Left ventricle myocardium superior (tissue), 1 donor: ENCODE data around the gene DCDC2C. TPM values are rescaled to one million over a fixed set of nuclear protein-coding genes. Genes with fewer than 3 reads are reported as not detected.

Experiments
- ATAC-seq: fragments of 200-7000 bp; cut with Tn5 transposase; one replicate; pipeline ENCODE4 v1.9.1; 2020; ENCODE audit warnings: mild to moderate bottlenecking, moderate library complexity
- DNase-seq: peaks from one replicate; pipeline ENCODE4 v3.0.0-alpha.2; 2020
- intact Hi-C: fragments of 100-400 bp; cut with micrococcal nuclease; formaldehyde crosslinking; loops from one replicate; pipeline ENCODE4 v1.11.0; 2022
- total RNA-seq: library from RNA; stranded (reverse); fragmentation: NEBNext Ultra II Directional; extraction: Animal tissue kit (Norgen Biotek cat#: 25700); gene quantifications from one replicate; pipeline ENCODE4 v1.2.1, GENCODE V29; 2021
- donor health status: DM: no; HTN: yes; CAD: no; lungs with severe emphysema.

Gene DCDC2C
- total RNA-seq, 1 donor from 2014 or later = not detected

DNA sequence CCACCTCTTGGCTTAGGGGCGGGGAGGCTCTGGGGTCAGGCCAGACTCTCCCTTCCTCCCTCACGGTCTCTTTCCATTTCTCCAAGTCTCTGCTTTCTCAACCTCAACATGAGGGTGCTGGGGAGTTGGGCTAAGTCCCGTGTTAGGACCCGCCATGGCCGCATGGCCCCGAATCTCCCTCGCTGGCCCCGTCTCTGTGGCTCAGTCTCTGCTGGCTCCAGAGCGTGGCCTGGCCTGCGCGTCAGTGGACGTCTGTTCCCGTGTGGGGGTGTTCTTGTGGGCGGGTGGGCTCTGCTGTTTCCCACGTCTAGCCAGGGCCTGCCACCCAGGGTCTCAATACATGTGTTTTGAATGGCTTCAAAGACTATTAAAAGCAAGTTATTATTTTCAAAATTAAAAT lies 33.0 kb upstream of the DCDC2C start:
- no peak for ATAC-seq
- DNase-seq = no peak
- intact Hi-C loops = no loop called here

DNA sequence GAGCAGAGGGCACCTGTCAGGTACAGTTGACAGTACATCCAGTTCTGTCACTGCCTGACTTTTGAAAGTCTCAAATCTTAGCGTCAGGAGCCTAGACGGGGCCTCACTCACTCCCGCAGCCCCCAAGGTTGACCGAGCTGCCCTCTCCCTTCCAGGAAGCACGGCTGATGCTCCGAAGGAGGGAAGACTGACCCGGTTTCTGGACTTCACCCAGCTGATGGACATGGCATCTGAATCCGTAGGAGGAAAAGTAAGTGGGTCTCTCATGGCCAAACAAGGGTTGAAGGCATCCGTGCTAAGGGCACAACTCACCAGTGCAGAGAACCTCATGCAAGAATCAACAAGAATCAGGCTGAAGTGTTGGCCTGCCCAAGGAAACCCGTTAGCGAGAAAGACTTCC lies 32.4 kb upstream of the DCDC2C start:
- ATAC-seq (no peak), DNase-seq (no peak)
- intact Hi-C loops = no loop called here

DNA sequence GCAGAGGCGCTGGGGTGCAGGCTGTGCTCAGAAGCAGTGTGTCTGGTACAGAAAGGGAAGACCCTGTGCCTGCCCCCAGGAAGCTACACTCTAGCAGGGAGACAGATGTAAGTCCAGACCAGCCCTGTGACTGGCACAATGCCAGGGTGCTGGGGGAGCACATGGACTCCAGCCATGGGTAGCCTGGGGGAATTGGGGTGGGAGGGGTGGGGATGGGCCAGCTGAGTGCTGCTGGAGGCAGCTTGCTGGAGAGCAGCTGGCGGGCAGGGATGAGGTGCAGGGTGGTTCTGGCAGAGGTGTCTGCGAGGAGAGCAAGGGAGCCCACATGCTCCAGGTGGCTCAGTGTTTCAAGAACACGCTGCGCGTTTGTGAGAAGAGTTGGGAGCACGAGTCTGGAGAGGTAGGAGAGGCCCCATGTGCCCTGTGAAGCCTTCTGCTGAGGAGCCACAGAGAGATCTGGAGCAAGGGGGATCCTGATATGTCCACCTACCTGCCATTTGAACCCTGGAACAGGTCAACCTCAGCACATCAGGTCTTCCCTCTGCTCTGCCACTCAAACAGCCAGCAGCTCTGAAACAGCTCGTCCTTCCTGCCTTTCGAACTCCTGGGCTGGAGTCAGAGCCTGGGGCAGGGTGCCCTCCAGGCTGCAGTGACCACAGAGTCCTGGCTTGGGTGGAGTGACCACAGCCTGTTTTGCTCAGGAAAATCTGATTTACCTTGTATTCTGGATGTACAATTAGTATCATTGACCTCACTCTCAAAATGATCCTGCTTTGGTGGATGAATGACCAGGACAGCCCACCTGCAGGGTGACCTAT lies 30.3 kb upstream of the DCDC2C start:
- ATAC-seq = no peak
- intact Hi-C loops = no loop called here
- DNase-seq = no peak

DNA sequence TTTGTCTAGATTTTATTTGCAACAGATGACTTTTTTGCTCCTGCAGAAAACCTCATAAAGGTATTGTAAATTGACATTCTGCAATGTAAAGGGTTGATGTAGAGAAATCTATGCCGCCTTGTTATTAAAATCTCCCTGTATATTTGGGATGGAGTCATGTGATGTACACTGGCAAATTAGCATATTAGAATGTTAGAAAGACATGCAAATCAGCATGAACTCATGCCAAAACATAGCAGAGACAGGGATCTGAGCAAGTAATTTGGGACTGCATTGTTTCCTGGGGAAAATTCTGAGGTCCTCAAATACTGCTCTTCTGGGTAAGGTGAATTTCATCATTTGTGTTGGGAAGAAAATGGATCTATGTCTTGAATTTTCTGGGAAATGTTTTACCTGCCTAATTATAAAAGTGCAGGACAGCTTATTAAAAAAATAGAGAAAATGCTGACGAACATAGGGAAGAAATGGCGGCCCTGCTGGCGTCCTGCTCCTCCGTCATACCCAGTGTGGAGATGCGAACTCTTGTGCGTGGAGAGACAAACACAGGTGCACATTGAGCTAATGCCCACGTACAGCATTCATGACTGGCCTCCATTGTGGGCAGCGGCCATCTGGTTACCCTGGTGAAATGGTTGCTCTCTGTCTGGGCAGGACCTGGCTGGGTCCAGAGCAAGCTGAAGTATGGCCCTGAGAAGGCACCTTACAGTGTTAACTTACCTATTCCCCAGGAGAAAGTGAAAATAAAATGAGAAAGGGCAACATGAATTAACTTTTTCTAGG lies 29.1 kb upstream of the DCDC2C start:
- no peak for DNase-seq
- ATAC-seq = no peak
- intact Hi-C loops = no loop called here

DNA sequence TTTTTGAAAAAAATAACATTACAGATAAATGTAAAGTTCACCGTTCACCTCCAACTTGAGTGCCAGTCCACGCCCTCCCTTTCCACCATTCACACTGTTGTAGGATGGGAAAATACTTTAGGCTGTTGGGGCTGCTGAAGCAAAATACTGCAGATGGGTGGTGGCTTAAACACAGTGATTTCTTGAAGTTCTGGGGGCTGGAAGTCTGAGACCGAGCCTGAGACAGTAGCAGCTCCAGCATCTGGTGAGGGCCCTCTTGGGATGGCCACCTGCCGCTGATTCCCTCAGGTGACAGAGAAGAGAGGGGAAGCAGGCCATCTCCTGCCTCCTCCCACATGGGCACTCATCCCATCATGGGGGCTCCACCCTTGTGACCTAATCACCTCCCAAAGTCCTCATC lies 27.7 kb upstream of the DCDC2C start:
- DNase-seq = no peak
- intact Hi-C loops = no loop called here

DNA sequence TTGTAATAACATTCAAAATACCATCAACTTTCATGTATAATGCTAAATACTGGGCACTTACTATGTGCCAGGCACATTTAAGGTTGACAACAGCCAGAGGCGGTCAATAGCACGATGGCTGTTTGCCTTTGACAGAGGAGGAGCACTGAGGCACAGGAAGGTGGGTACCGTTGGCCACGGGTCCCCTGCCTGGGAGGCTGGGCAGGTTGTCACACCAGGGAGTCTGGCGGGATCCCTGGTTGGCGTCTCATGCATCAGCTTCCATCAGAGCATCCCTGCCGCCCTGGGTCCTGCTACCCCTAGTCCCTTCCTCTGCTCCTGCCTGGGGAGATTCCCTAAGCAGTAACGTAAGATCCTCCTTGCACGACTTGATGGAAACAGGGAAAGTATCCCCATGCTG lies 25.9 kb upstream of the DCDC2C start:
- DNase-seq (no peak), ATAC-seq (no peak)
- intact Hi-C loops = no loop called here

More for the DNA sequence above, 27.7 kb upstream of the DCDC2C start:
- ATAC-seq = no peak

DNA sequence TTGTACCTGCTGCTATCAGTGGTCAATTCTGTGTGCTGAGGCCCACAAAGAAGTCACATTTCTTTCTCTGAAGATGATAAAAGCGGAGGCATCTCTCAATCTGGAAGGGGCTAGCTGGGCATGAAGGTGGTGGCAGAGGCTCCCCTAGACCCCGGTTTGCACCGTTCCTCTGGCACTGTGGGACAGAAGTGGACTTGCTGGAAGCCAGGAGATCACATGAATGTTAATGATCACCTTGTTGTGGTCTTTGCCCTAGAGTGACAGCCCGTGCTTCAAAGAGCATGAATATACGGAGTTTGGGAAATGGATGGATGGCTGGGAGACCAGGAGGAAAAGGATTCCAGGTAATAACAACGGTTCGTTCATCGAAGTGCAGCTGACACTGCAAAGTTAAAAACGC lies 25.2 kb upstream of the DCDC2C start:
- DNase-seq (no peak), ATAC-seq (no peak)
- intact Hi-C loops = no loop called here

DNA sequence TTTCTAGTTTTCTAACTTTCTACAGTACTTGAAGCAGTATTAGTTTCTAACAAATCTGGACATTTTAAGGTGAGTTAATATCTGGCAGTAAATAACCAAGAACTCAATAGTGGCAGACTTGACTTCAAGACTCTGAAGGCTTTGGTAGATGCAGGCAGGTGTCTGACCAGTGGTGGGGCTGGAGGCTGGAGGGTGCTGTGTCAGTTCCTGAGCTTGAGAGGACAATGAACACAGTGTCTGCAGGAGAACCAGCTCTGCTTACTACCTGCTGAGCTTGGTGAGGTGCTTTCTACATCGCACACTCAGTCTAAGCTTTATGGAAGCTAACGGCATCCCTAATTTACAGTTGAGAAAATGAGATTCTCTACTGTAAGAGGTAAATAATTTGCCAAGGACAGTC lies 24.2 kb upstream of the DCDC2C start:
- ATAC-seq = no peak
- intact Hi-C loops = no loop called here
- DNase-seq = no peak

DNA sequence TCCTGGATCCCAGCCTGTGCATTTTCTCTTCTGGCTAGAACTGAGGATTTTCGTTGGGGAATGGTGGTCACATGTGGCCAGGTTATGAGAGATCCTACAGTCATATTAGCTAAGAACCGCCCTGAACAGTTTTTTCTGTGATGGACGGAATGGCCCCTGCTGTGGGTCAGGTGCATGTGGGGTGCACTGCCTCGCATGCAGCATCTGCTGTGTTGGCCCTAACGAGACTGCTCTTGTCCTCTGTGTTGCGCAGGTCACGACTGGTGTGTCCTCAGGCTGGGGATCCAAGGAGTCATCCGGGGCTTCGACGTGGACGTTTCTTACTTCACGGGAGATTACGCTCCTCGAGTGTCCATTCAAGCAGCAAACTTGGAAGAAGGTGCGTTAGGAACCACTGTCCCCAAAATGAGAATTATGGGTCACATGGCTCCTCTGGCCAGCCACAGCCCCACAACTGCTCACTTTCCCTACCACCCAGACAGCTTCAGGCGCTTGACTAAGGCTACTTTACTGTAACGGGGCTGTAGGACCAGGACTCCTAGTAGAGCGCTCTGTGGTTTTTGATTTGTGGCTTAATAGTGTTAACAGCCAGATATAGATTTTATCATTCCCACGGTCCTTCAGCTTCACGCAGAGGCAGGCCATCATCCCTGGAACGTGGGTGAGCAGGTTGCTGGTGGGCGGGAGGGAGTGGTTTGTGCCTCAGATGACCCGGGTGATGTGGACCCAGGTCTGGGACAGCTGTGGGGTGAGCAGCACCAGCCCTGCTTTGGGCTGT lies 23.6 kb upstream of the DCDC2C start:
- ATAC-seq (no peak), DNase-seq (no peak)
- intact Hi-C loops = no loop called here

DNA sequence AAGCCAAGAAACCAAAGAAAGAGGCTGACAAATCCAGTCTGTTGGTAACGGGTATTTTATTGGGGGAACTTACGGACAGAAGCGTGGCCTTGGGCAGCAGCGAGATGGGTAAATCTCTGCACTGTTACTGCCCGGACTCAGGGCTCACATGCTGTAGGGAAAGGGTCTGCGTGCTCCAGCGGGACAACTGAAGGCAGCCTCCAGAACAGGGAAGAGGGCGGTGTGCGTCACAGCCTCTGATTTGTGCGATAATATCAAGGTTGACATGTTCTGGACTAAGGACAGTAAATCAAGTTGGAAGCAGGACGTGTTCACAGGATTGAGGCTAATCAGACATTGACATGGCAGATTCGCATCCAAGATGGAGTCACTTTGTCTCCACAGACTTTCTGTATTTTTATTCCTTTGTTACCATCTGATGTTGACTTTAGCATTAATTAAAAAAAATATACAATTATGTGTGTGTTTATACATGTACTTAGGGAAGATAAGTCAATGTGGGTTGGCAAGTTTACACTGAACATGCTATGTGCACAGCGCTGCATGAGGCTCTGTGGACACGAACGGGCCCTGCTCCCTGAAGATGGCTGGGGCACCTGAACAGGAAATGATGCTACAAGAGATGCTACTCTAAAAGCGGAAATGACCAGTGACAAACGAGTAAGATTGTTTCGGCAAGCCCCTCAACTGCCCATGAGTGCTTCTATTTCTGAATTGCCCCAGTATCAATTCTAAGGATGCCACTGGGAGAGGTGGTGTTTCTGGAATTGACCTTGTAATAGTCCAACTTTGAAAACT lies 22.6 kb upstream of the DCDC2C start:
- no peak for DNase-seq
- intact Hi-C loops = no loop called here
- no peak for ATAC-seq

DNA sequence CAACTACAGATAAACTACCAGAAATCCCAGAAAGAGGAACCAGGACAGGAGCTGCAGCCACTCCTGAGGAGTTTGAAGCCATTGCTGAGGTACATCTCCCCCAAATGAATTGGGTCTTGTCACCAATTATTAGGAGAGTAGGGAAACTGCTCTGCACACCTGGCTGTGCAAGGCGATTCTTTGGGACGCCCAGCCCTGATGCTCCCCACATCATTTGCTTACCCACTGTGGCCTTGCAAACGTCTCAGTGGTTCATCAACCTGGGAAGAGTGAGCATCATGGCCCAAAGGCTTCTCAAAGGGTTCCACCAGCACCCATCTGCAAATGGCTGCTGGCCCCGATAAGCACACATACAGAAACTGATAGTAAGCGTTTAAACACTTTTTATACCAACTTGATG lies 21.8 kb upstream of the DCDC2C start:
- DNase-seq = no peak
- ATAC-seq = no peak
- intact Hi-C loops = no loop called here

DNA sequence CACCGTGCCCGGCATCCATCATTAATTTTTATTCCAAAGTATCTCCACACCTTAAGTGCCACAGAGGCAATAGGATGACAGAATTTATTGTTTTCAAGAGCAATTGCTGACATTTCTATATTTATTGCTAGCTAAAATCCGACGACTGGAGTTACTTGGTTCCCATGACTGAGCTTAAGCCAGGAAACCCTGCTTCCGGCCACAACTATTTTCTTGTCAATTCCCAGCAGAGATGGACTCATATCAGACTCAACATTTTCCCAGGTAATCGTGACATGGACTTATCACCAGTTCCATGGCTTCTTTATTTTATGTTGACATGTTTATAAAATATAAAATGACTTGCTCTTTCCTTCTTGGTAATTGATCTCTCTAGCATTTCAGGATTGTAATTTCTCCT lies 20.6 kb upstream of the DCDC2C start:
- ATAC-seq = no peak
- no peak for DNase-seq
- intact Hi-C loops = no loop called here

DNA sequence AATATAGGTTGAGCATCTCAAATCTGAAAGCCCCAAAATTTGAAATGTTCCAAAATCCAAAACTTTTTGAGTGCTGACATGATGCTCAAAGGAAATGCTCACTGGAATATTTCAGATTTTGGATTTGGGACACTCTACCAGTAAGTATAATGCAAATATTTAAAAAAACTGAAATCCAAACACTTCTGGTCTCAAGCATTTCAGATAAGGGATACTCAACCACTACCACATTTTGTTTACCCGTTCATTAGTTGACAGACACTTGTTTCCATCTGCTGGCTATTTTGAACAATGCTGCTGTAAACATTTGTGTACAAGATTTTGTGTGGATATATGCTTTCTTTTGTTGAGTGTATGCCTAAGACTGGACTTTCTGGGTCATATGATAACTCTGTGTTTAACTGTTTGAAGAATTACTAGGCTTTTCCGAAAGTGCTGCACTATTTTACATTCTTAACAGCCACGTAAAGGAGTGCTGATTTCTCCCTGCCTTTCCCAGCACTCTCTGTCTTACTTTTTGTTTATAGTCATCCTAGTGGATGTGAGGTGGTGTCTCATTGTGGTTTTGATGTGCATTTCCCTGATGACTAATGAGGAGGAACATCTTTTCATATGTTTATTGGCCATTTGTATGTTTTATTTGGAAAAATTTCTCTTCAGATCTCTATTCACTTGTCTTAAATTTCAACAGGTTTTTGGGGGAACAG lies 19.5 kb upstream of the DCDC2C start:
- ATAC-seq (no peak), DNase-seq (no peak)
- intact Hi-C loops = no loop called here

DNA sequence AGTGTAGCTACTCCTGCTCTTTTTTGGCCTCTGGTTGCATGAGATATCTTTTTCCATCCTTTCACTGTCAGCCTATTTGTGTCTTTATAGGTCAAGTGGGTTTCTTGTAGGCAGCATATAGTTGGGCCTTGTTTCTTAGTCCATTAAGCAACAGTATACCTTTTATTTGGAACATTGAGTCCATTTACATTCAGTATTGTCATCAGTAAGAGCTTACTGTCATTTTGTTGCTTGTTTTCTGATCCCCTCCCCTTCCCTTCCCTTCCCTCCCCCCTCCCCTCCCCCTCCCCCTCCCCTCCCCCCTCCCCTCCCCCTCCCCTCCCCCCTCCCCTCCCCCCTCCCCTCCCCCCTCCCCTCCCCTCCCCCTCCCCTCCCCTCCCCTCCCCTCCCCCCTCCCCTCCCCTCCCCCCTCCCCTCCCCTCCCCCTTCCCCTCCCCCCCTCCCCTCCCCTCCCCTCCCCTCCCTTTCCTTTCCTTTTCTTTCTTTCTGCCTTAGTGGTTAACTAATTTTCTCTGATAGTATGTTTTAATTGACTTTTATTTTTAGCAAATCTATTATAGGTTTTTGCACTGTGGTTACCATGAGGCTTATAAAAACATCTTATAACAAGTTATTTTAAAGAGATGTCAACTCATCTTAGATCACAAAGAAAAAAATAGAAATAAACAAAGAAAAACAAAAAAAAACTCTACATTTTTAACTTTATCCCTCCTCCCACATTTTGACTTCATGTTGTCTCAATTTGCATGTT lies 13.2 kb upstream of the DCDC2C start:
- intact Hi-C loops = no loop called here
- no peak for ATAC-seq
- no peak for DNase-seq

DNA sequence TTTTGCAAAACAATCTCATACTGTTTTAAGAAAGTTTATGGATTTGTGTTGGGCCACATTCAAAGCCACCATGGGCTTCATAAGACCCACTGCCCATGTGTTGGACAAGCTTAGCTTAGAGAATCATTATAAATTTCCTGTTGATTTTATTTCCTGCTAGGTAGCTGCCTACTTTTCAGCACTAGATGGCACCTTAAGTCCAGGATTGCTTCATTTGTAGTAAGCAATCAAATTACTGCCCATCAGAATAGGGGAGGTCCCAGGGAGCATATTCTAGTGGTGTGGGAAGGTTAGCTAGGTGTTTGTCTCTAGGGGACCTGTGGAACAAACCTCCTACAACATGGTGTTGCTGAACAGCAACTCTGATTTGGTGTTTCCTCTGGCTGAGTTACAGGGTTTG lies 11.0 kb upstream of the DCDC2C start:
- DNase-seq (no peak), ATAC-seq (no peak)
- intact Hi-C loops = no loop called here

DNA sequence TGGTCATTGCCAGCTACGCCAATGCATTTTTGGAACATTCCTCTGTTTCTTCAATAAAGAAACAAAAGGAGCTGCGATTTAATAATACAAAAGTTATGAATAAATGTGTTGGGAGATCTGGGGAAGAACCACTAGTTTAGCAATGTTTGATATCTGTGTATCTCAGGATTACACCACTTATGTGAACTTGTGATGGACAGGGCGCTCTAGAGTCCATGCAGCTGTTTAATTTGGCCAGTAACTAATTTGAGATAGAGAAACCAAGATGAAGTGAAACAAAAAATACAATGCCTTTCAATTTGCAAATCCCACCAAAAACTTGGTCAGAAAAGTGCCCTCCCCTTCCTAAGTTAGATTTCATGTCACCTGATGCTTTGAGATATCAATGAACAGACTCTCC lies 6.8 kb upstream of the DCDC2C start:
- no peak for DNase-seq
- no peak for ATAC-seq
- intact Hi-C loops = no loop called here

DNA sequence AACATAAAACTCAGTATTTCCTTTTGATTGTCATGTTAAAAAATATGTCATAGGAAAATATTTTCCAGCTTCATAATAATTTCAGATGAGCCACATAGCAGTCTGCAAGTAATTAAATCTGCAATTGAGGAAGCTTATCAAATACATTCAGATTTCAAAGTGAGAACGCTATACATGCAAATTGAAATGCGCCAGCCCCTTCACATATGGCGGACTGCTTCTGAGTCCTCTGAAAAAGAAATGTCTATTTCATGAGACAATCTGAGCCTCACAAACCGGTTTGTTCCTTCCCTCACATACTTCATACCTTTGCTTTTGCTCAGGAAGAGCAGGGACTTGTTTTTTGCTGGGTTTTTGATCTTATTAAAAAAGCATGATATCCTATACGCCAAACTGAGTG lies 2.3 kb upstream of the DCDC2C start:
- no peak for ATAC-seq
- DNase-seq = no peak
- intact Hi-C loops = no loop called here

DNA sequence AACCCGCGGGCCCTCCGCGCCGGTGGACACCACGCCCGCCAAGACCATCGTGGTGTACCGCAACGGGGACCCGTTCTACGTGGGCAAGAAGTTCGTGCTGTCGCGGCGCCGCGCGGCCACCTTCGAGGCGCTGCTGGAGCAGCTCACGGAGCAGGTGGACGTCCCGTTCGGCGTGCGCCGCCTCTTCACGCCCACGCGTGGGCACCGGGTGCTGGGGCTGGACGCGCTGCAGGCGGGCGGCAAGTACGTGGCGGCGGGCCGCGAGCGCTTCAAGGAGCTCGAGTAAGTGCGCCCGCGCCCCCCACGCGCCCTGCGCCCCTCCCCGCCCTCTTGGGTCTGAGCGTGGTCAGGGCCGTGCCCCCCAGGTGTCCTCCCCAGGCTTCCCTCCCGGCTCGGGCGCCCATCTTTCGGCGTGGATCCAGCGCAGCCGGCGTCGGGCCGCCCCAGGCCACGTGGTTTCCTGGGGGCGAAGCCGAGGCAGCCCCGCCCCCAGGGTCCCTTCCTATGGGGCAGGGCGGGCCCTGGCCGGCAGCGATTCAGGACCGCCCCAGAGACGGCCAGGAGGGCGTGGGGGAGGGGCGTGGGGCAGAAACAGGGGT lies 481 bp downstream of the DCDC2C start:
- ATAC-seq (no peak), DNase-seq (no peak)
- intact Hi-C loops = no loop called here
